Ovary (tissue), 9 donors: ENCODE measurements around the gene PLET1. TPM values are rescaled to one million over a fixed set of nuclear protein-coding genes. Genes with fewer than 3 reads are reported as not detected.
A peak's percentile ranks its signal among the peaks of the same experiment; 100 is the strongest.

Source experiments
- DNase-seq, 5 donors: peaks; one replicate each; pipeline ENCODE4 v3.0.0-alpha.2; 2019 to 2020
- H3K27ac ChIP-seq, 2 donors: fragments of 200-600 bp; one replicate each; pipeline versions ENCODE4 v1.5.1 to v1.8.0; 2019 to 2022
- H3K27me3 ChIP-seq: fragments of 200-600 bp; one replicate; pipeline ENCODE4 v1.8.0; 2022
- H3K36me3 ChIP-seq: fragments of 200-600 bp; sonication (generic); one replicate; pipeline ENCODE4 v1.5.1; 2019
- H3K4me1 ChIP-seq: one replicate; pipeline ENCODE4 v1.8.1; 2013; ENCODE audit warnings: mild to moderate bottlenecking, moderate library complexity; ENCODE audit not compliant: insufficient read depth
- H3K4me3 ChIP-seq: fragments of 200-600 bp; sonication (generic); one replicate; pipeline ENCODE4 v1.5.1; 2017
- H3K9me3 ChIP-seq, 2 donors: fragments of 200-600 bp in 1 of 2; sonication (generic) in 1 of 2; one replicate each; pipeline versions ENCODE4 v1.5.1 to v1.8.1; 2013 to 2019; ENCODE audit warnings: mild to moderate bottlenecking in 1 of 2, moderate library complexity in 1 of 2
- CTCF ChIP-seq, 3 donors: fragments of 450-650 bp in 2 of 3; fragments of 200-600 bp in 1 of 3; IDR thresholded peaks; one replicate each; pipeline versions ENCODE4 v1.5.1 to v1.8.0; 2016 to 2022; ENCODE audit warnings: antibody characterized with exemption in 3 of 3, mild to moderate bottlenecking in 1 of 3
- EP300 ChIP-seq: sonication (generic); formaldehyde crosslinking; IDR thresholded peaks from one replicate; pipeline ENCODE4 v1.6.1; 2017; ENCODE audit warnings: antibody characterized with exemption
- POLR2A ChIP-seq: fragments of 450-650 bp; IDR thresholded peaks from one replicate; pipeline ENCODE4 v1.6.1; 2017; ENCODE audit warnings: antibody characterized with exemption, mild to moderate bottlenecking, moderate library complexity
- WGBS, 3 donors: extraction: QIAGEN DNeasy Blood & Tissue Kit in 1 of 3; methylation state at CpG; one replicate each; pipeline versions ENCODE4 v1.1.5 to v1.1.7; 2013 to 2017; 5-methylcytosine and 5-hydroxymethylcytosine counted together
- intact Hi-C, 4 donors: fragments of 100-400 bp; cut with DNase I; formaldehyde crosslinking; loops; one replicate each; pipeline versions ENCODE4 v1.11.0 to v1.15.1; 2022 to 2023
- polyA plus RNA-seq, 2 donors: library from polyadenylated mRNA; stranded (reverse); fragments of 200-250 nt in 1 of 2; fragments of 350-450 nt in 1 of 2; fragmentation: Illumina TruSeq in 1 of 2; extraction: RNeasy Lipid Tissue Mini Kit (QIAGEN cat#74804) in 1 of 2; gene quantifications; one replicate each; pipeline ENCODE4 v1.2.3, GENCODE V29; 2013 to 2014
- total RNA-seq, 7 donors: library from RNA; depleted of rRNA in 2 of 7; stranded (reverse); fragments of >200 nt in 2 of 7; fragmentation: NEBNext Ultra II Directional in 3 of 7; extraction: Animal tissue kit (Norgen Biotek cat#: 25700) in 3 of 7; gene quantifications; one replicate each; pipeline versions ENCODE4 v1.1.0 to v1.2.4, GENCODE V29; 2016 to 2023
- donor health status: DM: no; HTN: no; CAD: no; lungs with moderate emphysema.
- donor health status: DM: no; HTN: no; CAD: no.
- donor health status: Bipolar disorder and iron deficiency.
- donor health status: DM: yes; HTN: yes; CAD: no.
- donor health status: DM: no; HTN: no; CAD: no.
- donor health status: DM: yes; HTN: yes; CAD: no.

Gene PLET1
- total and polyA plus RNA-seq, 9 donors: not detected

- Histone ChIP-seq H3K27me3 (no peaks in the 10 kb centered on the region), H3K27ac (no peak overlapping the region), H3K4me3 (no peak overlapping the region), H3K4me1 (peaks cover 2% of the 10 kb centered on the region), H3K36me3 (no peaks in the 10 kb centered on the region), H3K9me3 (no peaks in the 10 kb centered on the region)
- TF ChIP-seq POLR2A (no peak), EP300 (no peak), CTCF (IDR thresholded peaks at IDR 0.05) (no peak)
- no peak for DNase-seq
- intact Hi-C loops: loop anchor here in 1 of 4 donors (10.0 kb wide), 1 partner anchor 992 kb away; no protein-coding TSS in a partner anchor
Observed at GRCh38 chr11:112292785-112293407, 32.2 kb upstream of the PLET1 start.

GRCh38 chr11:112292188-112292587 lies 31.5 kb upstream of the PLET1 start:
- Histone ChIP-seq H3K27ac (no peak overlapping the region), H3K4me1 (peaks cover 2% of the 10 kb centered on the region), H3K36me3 (no peaks in the 10 kb centered on the region), H3K27me3 (no peaks in the 10 kb centered on the region), H3K4me3 (no peak overlapping the region), H3K9me3 (no peaks in the 10 kb centered on the region)
- no peak for DNase-seq
- intact Hi-C loops: loop anchor here in 1 of 4 donors (10.0 kb wide), 1 partner anchor 993 kb away; no protein-coding TSS in a partner anchor
- TF ChIP-seq CTCF (IDR thresholded peaks at IDR 0.05) (no peak), EP300 (no peak), POLR2A (no peak)

- no peaks in the 10 kb centered on the region for H3K27me3 ChIP-seq
- no peaks in the 10 kb centered on the region for H3K36me3 ChIP-seq
- H3K4me1 ChIP-seq: peaks cover 2% of the 10 kb centered on the region
- intact Hi-C loops: loop anchor here in 2 of 4 donors (2.0 to 10.0 kb wide), 2 partner anchors 74 to 994 kb away; no protein-coding TSS in a partner anchor
- no peak for TF ChIP-seq EP300
- TF ChIP-seq POLR2A: no peak
- no peak for TF ChIP-seq CTCF (IDR thresholded peaks at IDR 0.05)
- DNase-seq: no peak
- no peak overlapping the region for H3K27ac ChIP-seq
- H3K4me3 ChIP-seq: no peak overlapping the region
- WGBS, 3 donors: 92 to 98% (median 96%) methylated on average over 6 of the region's 6 CpGs
- no peaks in the 10 kb centered on the region for H3K9me3 ChIP-seq
Observed at GRCh38 chr11:112291191-112291590, 30.5 kb upstream of the PLET1 start.

GRCh38 chr11:112290493-112290850 lies 29.8 kb upstream of the PLET1 start:
- no peaks in the 10 kb centered on the region for H3K36me3 ChIP-seq
- intact Hi-C loops: loop anchor here in 2 of 4 donors (2.0 to 10.0 kb wide), 2 partner anchors 74 to 994 kb away; no protein-coding TSS in a partner anchor
- 16 to 22% (median 21%) methylated on average over 4 of the region's 4 CpGs for WGBS, 3 donors
- peak overlapping the region; percentile 33 for H3K4me3 ChIP-seq
- H3K27ac ChIP-seq: no peak overlapping the region
- no peak for DNase-seq
- H3K27me3 ChIP-seq: no peaks in the 10 kb centered on the region
- no peaks in the 10 kb centered on the region for H3K9me3 ChIP-seq
- H3K4me1 ChIP-seq: peaks cover 2% of the 10 kb centered on the region
- no peak for TF ChIP-seq EP300
- no peak for TF ChIP-seq CTCF (IDR thresholded peaks at IDR 0.05)
- no peak for TF ChIP-seq POLR2A
